ENCODE data around the gene CYBC1. TPM values are rescaled to one million over a fixed set of nuclear protein-coding genes. Genes with fewer than 3 reads are reported as not detected.

The CYBC1 gene
- 100 to 1,000 TPM; 184 to 189 TPM for total RNA-seq
- polyA plus RNA-seq, result 175 TPM

- ChIA-PET CTCF (interaction anchor here (1.4 kb wide), 1 partner anchor 32 kb away, joined by 5 read pairs; no protein-coding TSS in a partner anchor), POLR2A (interaction anchor here (1.6 kb wide), 1 partner anchor 7 kb away, joined by 15 read pairs; the partner anchor contains the start of gene NARF)
- DNase-seq, result peak; percentile 91 to 96 (median 94)
- H3K4me3 Mint-ChIP-seq, result peak within 1 kb of the TSS; percentile 90 to 99 (median 95)
- peaks cover 0 to 29% (median 0%) of the 10 kb centered on the region in 3 donors for H3K36me3 Mint-ChIP-seq
- H3K27me3 Mint-ChIP-seq, result no peaks in the 10 kb centered on the region
- peaks cover 29 to 45% (median 33%) of the 10 kb centered on the region in 3 donors for H3K4me1 Mint-ChIP-seq
- no peaks in the 10 kb centered on the region for H3K27me3 ChIP-seq (ENCODE audit: insufficient read depth, low read length, poor library complexity, severe bottlenecking)
- H3K27ac Mint-ChIP-seq, result peak within 1 kb of the TSS; percentile 92 to 100 (median 98)
- H3K27ac ChIP-seq (ENCODE audit: low read depth, low read length), result peak within 1 kb of the TSS; percentile 92
- peak within 1 kb of the TSS; percentile 97 for H3K4me3 ChIP-seq (ENCODE audit: low read length)
- peaks cover 29% of the 10 kb centered on the region for H3K4me1 ChIP-seq (ENCODE audit: insufficient read depth, low read length)
- H3K9me3 ChIP-seq (ENCODE audit: low read length), result no peaks in the 10 kb centered on the region
- H3K36me3 ChIP-seq (ENCODE audit: insufficient read depth, low read length), result peaks cover 8% of the 10 kb centered on the region
- no peaks in the 10 kb centered on the region for H3K9me3 Mint-ChIP-seq
Measured at GRCh38 chr17:82450357-82451106, at the start of gene CYBC1. CYBC1 (minus strand) TSS chr17:82450752; CDS start chr17:82449254, 1,498 bp downstream.

GRCh38 chr17:82497483-82498405, 47.2 kb upstream of the CYBC1 start:
- H3K27me3 ChIP-seq (ENCODE audit: insufficient read depth, low read length, poor library complexity, severe bottlenecking), result no peaks in the 10 kb centered on the region
- H3K4me3 ChIP-seq (ENCODE audit: low read length), result peak overlapping the region; percentile 56
- peak overlapping the region; percentile 88 to 95 (median 92) for H3K27ac Mint-ChIP-seq
- peaks cover 17 to 36% (median 22%) of the 10 kb centered on the region in 3 donors for H3K4me1 Mint-ChIP-seq
- peaks cover 11% of the 10 kb centered on the region for H3K4me1 ChIP-seq (ENCODE audit: insufficient read depth, low read length)
- ChIA-PET CTCF (interaction anchor here (0.9 to 1.8 kb wide), 3 partner anchors 9 to 261 kb away, joined by 3 to 6 read pairs (median 3); no protein-coding TSS in a partner anchor), POLR2A (interaction anchor here (1.0 to 2.5 kb wide), 4 partner anchors 21 to 40 kb away, joined by 3 to 11 read pairs (median 4); partner anchors contain the start of genes FOXK2 and NARF)
- H3K36me3 ChIP-seq (ENCODE audit: insufficient read depth, low read length), result no peaks in the 10 kb centered on the region
- H3K27ac ChIP-seq (ENCODE audit: low read depth, low read length), result peak overlapping the region; percentile 33
- H3K9me3 ChIP-seq (ENCODE audit: low read length), result no peaks in the 10 kb centered on the region
- H3K27me3 Mint-ChIP-seq, result peaks cover 0 to 8% of the 10 kb centered on the region in 2 donors
- H3K9me3 Mint-ChIP-seq, result no peaks in the 10 kb centered on the region
- H3K36me3 Mint-ChIP-seq, result peaks cover 0 to 3% (median 0%) of the 10 kb centered on the region in 3 donors
- peak overlapping the region; percentile 90 to 95 (median 91) for H3K4me3 Mint-ChIP-seq
- DNase-seq, result peak; percentile 38 to 66 (median 50)

GRCh38 chr17:82496529-82497434, 46.2 kb upstream of the CYBC1 start:
- Mint-ChIP-seq H3K27me3 (peaks cover 0 to 8% of the 10 kb centered on the region in 2 donors), H3K4me3 (peak overlapping the region; percentile 68 to 92 (median 76)), H3K4me1 (peaks cover 17 to 36% (median 22%) of the 10 kb centered on the region in 3 donors), H3K9me3 (no peaks in the 10 kb centered on the region), H3K36me3 (peaks cover 0 to 3% (median 0%) of the 10 kb centered on the region in 3 donors), H3K27ac (peak overlapping the region; percentile 66 to 96 (median 83))
- no peaks in the 10 kb centered on the region for H3K27me3 ChIP-seq (ENCODE audit: insufficient read depth, low read length, poor library complexity, severe bottlenecking)
- no peaks in the 10 kb centered on the region for H3K36me3 ChIP-seq (ENCODE audit: insufficient read depth, low read length)
- H3K9me3 ChIP-seq (ENCODE audit: low read length), result no peaks in the 10 kb centered on the region
- peak overlapping the region; percentile 66 for H3K4me3 ChIP-seq (ENCODE audit: low read length)
- peaks cover 11% of the 10 kb centered on the region for H3K4me1 ChIP-seq (ENCODE audit: insufficient read depth, low read length)
- peak; percentile 83 to 92 (median 86) for DNase-seq
- H3K27ac ChIP-seq (ENCODE audit: low read depth, low read length), result peak overlapping the region; percentile 51
- CTCF ChIA-PET, result interaction anchor here (0.9 to 2.1 kb wide), 4 partner anchors 10 to 260 kb away, joined by 3 to 7 read pairs (median 4); no protein-coding TSS in a partner anchor
- POLR2A ChIA-PET, result interaction anchor here (1.3 to 2.5 kb wide), 3 partner anchors 23 to 39 kb away, joined by 3 to 11 read pairs (median 5); partner anchors contain the start of genes FOXK2 and NARF

GRCh38 chr17:82495844-82496528, 45.4 kb upstream of the CYBC1 start:
- Histone ChIP-seq H3K4me1 (ENCODE audit: insufficient read depth, low read length) (peaks cover 11% of the 10 kb centered on the region), H3K27me3 (ENCODE audit: insufficient read depth, low read length, poor library complexity, severe bottlenecking) (no peaks in the 10 kb centered on the region), H3K9me3 (ENCODE audit: low read length) (no peaks in the 10 kb centered on the region), H3K36me3 (ENCODE audit: insufficient read depth, low read length) (no peaks in the 10 kb centered on the region), H3K4me3 (ENCODE audit: low read length) (peak overlapping the region; percentile 66), H3K27ac (ENCODE audit: low read depth, low read length) (no peak overlapping the region)
- H3K9me3 Mint-ChIP-seq, result no peaks in the 10 kb centered on the region
- ChIA-PET POLR2A (interaction anchor here (1.3 to 2.5 kb wide), 3 partner anchors 23 to 38 kb away, joined by 3 to 11 read pairs (median 5); partner anchors contain the start of genes FOXK2 and NARF), CTCF (interaction anchor here (1.5 to 2.1 kb wide), 2 partner anchors 14 to 24 kb away, joined by 5 to 7 read pairs; partner anchors contain the start of gene FOXK2)
- H3K4me1 Mint-ChIP-seq, result peaks cover 17 to 36% (median 22%) of the 10 kb centered on the region in 3 donors
- peaks cover 0 to 8% of the 10 kb centered on the region in 2 donors for H3K27me3 Mint-ChIP-seq
- peaks cover 0 to 3% (median 0%) of the 10 kb centered on the region in 3 donors for H3K36me3 Mint-ChIP-seq
- H3K27ac Mint-ChIP-seq, result peak overlapping the region; percentile 26 to 96 (median 82)
- peak overlapping the region; percentile 62 to 92 (median 76) for H3K4me3 Mint-ChIP-seq
- no peak for DNase-seq

GRCh38 chr17:82494236-82495055, 43.9 kb upstream of the CYBC1 start:
- H3K27me3 ChIP-seq (ENCODE audit: insufficient read depth, low read length, poor library complexity, severe bottlenecking), result no peaks in the 10 kb centered on the region
- Mint-ChIP-seq H3K27ac (peak overlapping the region; percentile 75 to 99 (median 90)), H3K9me3 (no peaks in the 10 kb centered on the region), H3K4me3 (peak overlapping the region; percentile 52 to 90 (median 77)), H3K36me3 (peaks cover 0 to 4% (median 1%) of the 10 kb centered on the region in 3 donors), H3K27me3 (peaks cover 0 to 8% of the 10 kb centered on the region in 2 donors), H3K4me1 (peaks cover 17 to 36% (median 22%) of the 10 kb centered on the region in 3 donors)
- DNase-seq, result peak; percentile 82 to 94 (median 84)
- peak overlapping the region; percentile 6 for H3K27ac ChIP-seq (ENCODE audit: low read depth, low read length)
- ChIA-PET POLR2A (no interaction called here), CTCF (interaction anchor here (0.8 to 1.5 kb wide), 3 partner anchors 8 to 193 kb away, joined by 3 to 5 read pairs (median 3); partner anchors contain the start of gene FOXK2)
- H3K36me3 ChIP-seq (ENCODE audit: insufficient read depth, low read length), result no peaks in the 10 kb centered on the region
- H3K9me3 ChIP-seq (ENCODE audit: low read length), result no peaks in the 10 kb centered on the region
- no peak overlapping the region for H3K4me3 ChIP-seq (ENCODE audit: low read length)
- peaks cover 11% of the 10 kb centered on the region for H3K4me1 ChIP-seq (ENCODE audit: insufficient read depth, low read length)

- POLR2A ChIA-PET, result interaction anchor here (0.7 kb wide), 1 partner anchor 144 kb away, joined by 3 read pairs; no protein-coding TSS in a partner anchor
- Mint-ChIP-seq H3K27ac (peak overlapping the region in 2 of 8 donors; percentile 54 to 99), H3K27me3 (peaks cover 0 to 8% of the 10 kb centered on the region in 2 donors), H3K4me3 (no peak overlapping the region), H3K9me3 (no peaks in the 10 kb centered on the region), H3K4me1 (peaks cover 17 to 33% (median 22%) of the 10 kb centered on the region in 3 donors), H3K36me3 (peaks cover 0 to 13% (median 1%) of the 10 kb centered on the region in 3 donors)
- Histone ChIP-seq H3K36me3 (ENCODE audit: insufficient read depth, low read length) (no peaks in the 10 kb centered on the region), H3K9me3 (ENCODE audit: low read length) (no peaks in the 10 kb centered on the region), H3K4me3 (ENCODE audit: low read length) (no peak overlapping the region), H3K4me1 (ENCODE audit: insufficient read depth, low read length) (peaks cover 11% of the 10 kb centered on the region), H3K27me3 (ENCODE audit: insufficient read depth, low read length, poor library complexity, severe bottlenecking) (no peaks in the 10 kb centered on the region), H3K27ac (ENCODE audit: low read depth, low read length) (no peak overlapping the region)
- no peak for DNase-seq
- CTCF ChIA-PET, result interaction anchor here (0.8 to 1.9 kb wide), 3 partner anchors 9 to 192 kb away, joined by 3 to 4 read pairs (median 3); no protein-coding TSS in a partner anchor
Measured at GRCh38 chr17:82493226-82493781, 42.8 kb upstream of the CYBC1 start.

Measured in CD8-positive, alpha-beta memory T cell (primary cell).